Suprapubic skin (tissue), 4 donors: ENCODE measurements around the gene NEK4. TPM values are rescaled to one million over a fixed set of nuclear protein-coding genes. Genes with fewer than 3 reads are reported as not detected.

Source experiments
- DNase-seq, 2 donors: peaks; one replicate each; pipeline ENCODE4 v3.0.0-alpha.2; 2019; ENCODE audit warnings: low spot score in 2 of 2
- H3K27ac ChIP-seq: fragments of 200-600 bp; sonication (generic); one replicate; pipeline ENCODE4 v1.5.1; 2019
- H3K27me3 ChIP-seq: fragments of 200-600 bp; sonication (generic); one replicate; pipeline ENCODE4 v1.5.1; 2019
- H3K36me3 ChIP-seq: fragments of 200-600 bp; sonication (generic); one replicate; pipeline ENCODE4 v1.5.1; 2019
- H3K4me1 ChIP-seq: fragments of 200-600 bp; sonication (generic); one replicate; pipeline ENCODE4 v1.5.1; 2019
- H3K4me3 ChIP-seq: fragments of 200-600 bp; sonication (generic); one replicate; pipeline ENCODE4 v1.5.1; 2019; ENCODE audit warnings: mild to moderate bottlenecking
- H3K9me3 ChIP-seq: fragments of 200-600 bp; sonication (generic); one replicate; pipeline ENCODE4 v1.5.1; 2019
- EP300 ChIP-seq: sonication (generic); formaldehyde crosslinking; IDR thresholded peaks from one replicate; pipeline ENCODE4 v1.6.1; 2017; ENCODE audit warnings: antibody characterized with exemption
- POLR2A ChIP-seq, 2 donors: fragments of 450-650 bp; IDR thresholded peaks; one replicate each; pipeline ENCODE4 v1.6.1; 2017; ENCODE audit warnings: antibody characterized with exemption in 2 of 2, mild to moderate bottlenecking in 2 of 2, moderate library complexity in 2 of 2
- POLR2AphosphoS5 ChIP-seq, 3 donors: sonication (generic); formaldehyde crosslinking; IDR thresholded peaks; one replicate each; pipeline ENCODE4 v1.6.1; 2017; ENCODE audit warnings: antibody characterized with exemption in 3 of 3
- WGBS: methylation state at CpG from one replicate; pipeline ENCODE4 v1.1.5; 2018; 5-methylcytosine and 5-hydroxymethylcytosine counted together
- total RNA-seq, 4 donors: library from RNA; depleted of rRNA; stranded (reverse); fragments of >200 nt; gene quantifications; one replicate each; pipeline ENCODE4 v1.1.0, GENCODE V29; 2016
- TF ChIP-seq, protein P1 (sequence below), 2 donors: fragments of 200-600 bp in 1 of 2; fragments of 450-650 bp in 1 of 2; sonication (generic) in 1 of 2; IDR thresholded peaks; one replicate each; pipeline ENCODE4 v1.5.1; 2016 to 2019; ENCODE audit warnings: antibody characterized with exemption in 2 of 2, mild to moderate bottlenecking in 1 of 2, moderate library complexity in 1 of 2

The NEK4 gene
- total RNA-seq, 4 donors from 2014 or later = 12.3 to 20.6 (median 15.5) TPM

DNA sequence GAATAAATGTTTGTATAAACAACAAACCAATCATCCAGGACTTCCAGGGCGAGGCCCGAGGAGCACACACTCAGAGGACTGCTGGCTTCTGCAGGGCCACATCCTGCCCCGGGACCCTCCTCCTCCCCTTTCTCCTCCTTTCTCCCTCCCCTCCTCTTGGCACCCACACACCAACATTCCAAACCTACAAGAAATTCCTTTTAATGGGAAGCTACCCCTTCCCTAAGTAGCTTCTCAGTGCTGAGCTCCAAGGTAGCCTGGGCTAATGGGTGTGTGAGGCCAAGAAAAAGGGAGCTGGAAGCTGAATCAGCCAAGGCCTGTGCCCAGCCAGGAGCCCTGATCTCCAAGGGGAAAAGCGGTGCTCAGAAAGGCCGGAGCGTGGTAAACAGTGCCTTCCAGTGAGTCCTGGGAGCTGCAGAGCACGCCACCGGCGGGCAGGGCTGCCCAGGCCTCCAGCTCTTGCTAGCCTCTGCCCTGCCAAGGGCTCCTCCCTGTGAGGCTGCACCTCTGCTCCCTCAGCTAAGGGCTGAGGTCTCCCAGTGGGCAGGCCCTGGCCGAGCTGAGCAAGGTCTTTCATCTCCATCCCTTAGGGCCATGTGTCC, 27.7 kb upstream of the NEK4 start:
- Histone ChIP-seq H3K4me1 (no peaks in the 10 kb centered on the region), H3K27me3 (no peaks in the 10 kb centered on the region), H3K4me3 (no peak overlapping the region), H3K9me3 (no peaks in the 10 kb centered on the region), H3K36me3 (no peaks in the 10 kb centered on the region), H3K27ac (no peak overlapping the region)
- 59% methylated on average over 9 of the region's 10 CpGs for WGBS
- TF ChIP-seq, protein P1, sequence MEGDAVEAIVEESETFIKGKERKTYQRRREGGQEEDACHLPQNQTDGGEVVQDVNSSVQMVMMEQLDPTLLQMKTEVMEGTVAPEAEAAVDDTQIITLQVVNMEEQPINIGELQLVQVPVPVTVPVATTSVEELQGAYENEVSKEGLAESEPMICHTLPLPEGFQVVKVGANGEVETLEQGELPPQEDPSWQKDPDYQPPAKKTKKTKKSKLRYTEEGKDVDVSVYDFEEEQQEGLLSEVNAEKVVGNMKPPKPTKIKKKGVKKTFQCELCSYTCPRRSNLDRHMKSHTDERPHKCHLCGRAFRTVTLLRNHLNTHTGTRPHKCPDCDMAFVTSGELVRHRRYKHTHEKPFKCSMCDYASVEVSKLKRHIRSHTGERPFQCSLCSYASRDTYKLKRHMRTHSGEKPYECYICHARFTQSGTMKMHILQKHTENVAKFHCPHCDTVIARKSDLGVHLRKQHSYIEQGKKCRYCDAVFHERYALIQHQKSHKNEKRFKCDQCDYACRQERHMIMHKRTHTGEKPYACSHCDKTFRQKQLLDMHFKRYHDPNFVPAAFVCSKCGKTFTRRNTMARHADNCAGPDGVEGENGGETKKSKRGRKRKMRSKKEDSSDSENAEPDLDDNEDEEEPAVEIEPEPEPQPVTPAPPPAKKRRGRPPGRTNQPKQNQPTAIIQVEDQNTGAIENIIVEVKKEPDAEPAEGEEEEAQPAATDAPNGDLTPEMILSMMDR (IDR thresholded peaks at IDR 0.05) = no peak
- no peak for TF ChIP-seq EP300
- no peak for TF ChIP-seq POLR2A (IDR thresholded peaks at IDR 0.05)
- no peak for TF ChIP-seq POLR2AphosphoS5 (IDR thresholded peaks at IDR 0.05)
- DNase-seq = no peak

DNA sequence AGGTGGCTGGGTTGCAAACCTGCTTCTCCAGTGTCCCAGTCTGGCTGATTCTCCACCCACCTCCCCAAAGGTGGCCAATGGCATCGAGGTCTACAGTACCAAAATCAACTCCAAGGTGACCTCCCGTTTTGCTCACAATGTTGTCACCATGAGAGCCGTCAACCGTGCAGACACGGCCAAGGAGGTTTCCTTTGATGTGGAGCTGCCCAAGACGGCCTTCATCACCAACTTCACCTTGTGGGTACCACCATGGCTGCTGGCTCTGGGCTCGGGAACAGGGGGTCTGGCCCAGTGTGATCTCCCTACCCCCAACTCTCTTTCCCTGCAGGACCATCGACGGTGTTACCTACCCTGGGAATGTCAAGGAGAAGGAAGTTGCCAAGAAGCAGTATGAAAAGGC, 25.7 kb upstream of the NEK4 start:
- H3K36me3 ChIP-seq = no peaks in the 10 kb centered on the region
- peaks cover 8% of the 10 kb centered on the region for H3K4me1 ChIP-seq
- no peak overlapping the region for H3K4me3 ChIP-seq
- no peak overlapping the region for H3K27ac ChIP-seq
- TF ChIP-seq POLR2AphosphoS5 (IDR thresholded peaks at IDR 0.05) (no peak), EP300 (no peak), POLR2A (IDR thresholded peaks at IDR 0.05) (no peak)
- TF ChIP-seq, protein P1 (IDR thresholded peaks at IDR 0.05) = no peak
- 84% methylated on average over 9 of the region's 9 CpGs for WGBS
- no peak for DNase-seq
- no peaks in the 10 kb centered on the region for H3K27me3 ChIP-seq
- H3K9me3 ChIP-seq = no peaks in the 10 kb centered on the region

DNA sequence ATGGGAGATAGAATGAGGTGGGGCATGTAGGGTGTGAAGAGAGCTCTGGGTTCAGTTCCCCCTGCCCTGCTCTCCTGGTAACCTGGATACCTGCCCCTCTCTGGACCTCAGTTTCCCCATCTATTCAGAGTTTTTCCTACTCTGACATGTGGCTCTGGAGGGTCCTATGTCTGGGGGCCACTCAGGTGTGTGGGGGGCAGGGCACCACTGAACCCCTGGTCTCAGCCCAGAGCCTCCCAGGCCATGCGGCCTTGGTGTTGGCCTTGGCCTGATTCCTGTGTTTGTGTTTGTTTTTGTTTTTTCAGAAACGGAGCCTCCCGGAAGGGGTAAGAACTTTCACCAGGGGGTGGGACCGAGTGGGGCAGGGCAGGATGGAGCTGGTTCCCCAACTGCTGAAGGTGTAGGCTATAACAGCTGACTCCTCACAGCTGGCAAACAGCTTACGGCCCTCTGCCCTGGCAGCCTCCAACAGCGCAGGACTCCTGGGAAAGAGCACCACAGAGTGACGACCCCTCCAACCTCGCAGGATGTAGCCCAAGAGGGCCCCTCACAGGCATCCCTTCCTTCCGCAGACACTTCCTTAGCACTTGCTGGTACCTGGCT, 24.7 kb upstream of the NEK4 start:
- no peak overlapping the region for H3K4me3 ChIP-seq
- H3K27ac ChIP-seq = no peak overlapping the region
- no peaks in the 10 kb centered on the region for H3K36me3 ChIP-seq
- no peak for TF ChIP-seq POLR2A (IDR thresholded peaks at IDR 0.05)
- TF ChIP-seq POLR2AphosphoS5 (IDR thresholded peaks at IDR 0.05) = no peak
- TF ChIP-seq, protein P1 (IDR thresholded peaks at IDR 0.05) = no peak
- no peak for TF ChIP-seq EP300
- no peak for DNase-seq
- H3K9me3 ChIP-seq = no peaks in the 10 kb centered on the region
- H3K4me1 ChIP-seq = peaks cover 8% of the 10 kb centered on the region
- 81% methylated on average over 8 of the region's 9 CpGs for WGBS
- H3K27me3 ChIP-seq = no peaks in the 10 kb centered on the region

DNA sequence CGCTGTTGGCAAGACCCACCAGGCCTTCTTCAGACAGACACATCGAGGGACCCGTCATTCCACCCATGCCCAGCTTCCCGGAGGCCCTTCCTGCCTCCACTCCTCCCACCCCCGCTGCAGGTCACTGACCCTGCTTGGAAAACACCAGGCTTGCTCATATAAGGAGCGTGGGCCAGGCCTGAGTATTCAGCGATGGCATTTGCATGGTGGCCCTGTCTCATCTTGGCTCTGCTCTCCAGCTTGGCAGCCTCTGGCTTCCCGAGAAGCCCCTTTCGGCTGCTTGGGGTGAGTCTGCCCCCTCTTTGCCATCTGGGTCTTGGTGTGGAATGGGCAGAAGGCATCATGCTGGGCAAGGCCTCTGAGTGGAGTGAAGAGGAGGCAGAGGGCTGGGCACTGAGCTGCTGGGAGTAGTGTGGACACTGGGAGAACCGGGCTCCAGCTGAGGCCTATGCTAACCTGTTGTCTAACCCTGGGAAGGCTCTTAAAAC, 23.9 kb upstream of the NEK4 start, which contains the start of gene ITIH3:
Gene ITIH3, plus strand, starts transcription at position 185 of the 488 bp plus-strand sequence. Its CDS starts 8 bp downstream, at position 193.
- no peak within 1 kb of the TSS for H3K4me3 ChIP-seq
- no peaks in the 10 kb centered on the region for H3K36me3 ChIP-seq
- TF ChIP-seq EP300 (no peak), POLR2AphosphoS5 (IDR thresholded peaks at IDR 0.05) (no peak), POLR2A (IDR thresholded peaks at IDR 0.05) (no peak)
- TF ChIP-seq, protein P1 (IDR thresholded peaks at IDR 0.05) = no peak
- H3K4me1 ChIP-seq = peaks cover 8% of the 10 kb centered on the region
- H3K27me3 ChIP-seq = no peaks in the 10 kb centered on the region
- 79% methylated on average over 6 of the region's 10 CpGs for WGBS
- no peaks in the 10 kb centered on the region for H3K9me3 ChIP-seq
- no peak within 1 kb of the TSS for H3K27ac ChIP-seq
- no peak for DNase-seq
